KG1 (cell line): ENCODE measurements around the gene APP.
"Not testable (repeated sequence)": the region's sequence is repeated elsewhere in the genome, so short reads cannot be mapped to it uniquely, and the experiment has no call there.

Experiments
- DNase-seq: peaks from one replicate; lab custom pipeline; 2025; lab: John Stamatoyannopoulos, UW

Gene APP

GRCh38 chr21:26067836-26068594 lies 102.6 kb downstream of the APP start:
- DNase-seq = no peak

- DNase-seq = no peak
Observed at GRCh38 chr21:26064506-26064905, 106.1 kb downstream of the APP start.

- DNase-seq = no peak
Observed at GRCh38 chr21:26061437-26061836, 109.1 kb downstream of the APP start.

GRCh38 chr21:26060335-26061115 lies 110.0 kb downstream of the APP start:
- DNase-seq = no peak

- DNase-seq = no peak
Observed at GRCh38 chr21:26057477-26058170, 112.9 kb downstream of the APP start.

GRCh38 chr21:26055841-26056264 lies 114.7 kb downstream of the APP start:
- DNase-seq = no peak

GRCh38 chr21:26055010-26055409 lies 115.6 kb downstream of the APP start:
- DNase-seq = no peak

GRCh38 chr21:26052057-26052456 lies 118.5 kb downstream of the APP start:
- no peak for DNase-seq

- no peak for DNase-seq
Observed at GRCh38 chr21:26050857-26051256, 119.7 kb downstream of the APP start.

- no peak for DNase-seq
Observed at GRCh38 chr21:26049803-26050202, 120.8 kb downstream of the APP start.

- no peak for DNase-seq
Observed at GRCh38 chr21:26047279-26047967, 123.1 kb downstream of the APP start.

- DNase-seq = no peak
Observed at GRCh38 chr21:26043891-26044290, 126.7 kb downstream of the APP start.

GRCh38 chr21:26042181-26042876 lies 128.2 kb downstream of the APP start:
- DNase-seq = no peak

- DNase-seq = no peak
Observed at GRCh38 chr21:26041431-26042180, 129.0 kb downstream of the APP start.

GRCh38 chr21:26036916-26037315 lies 133.7 kb downstream of the APP start:
- DNase-seq = no peak

- no peak for DNase-seq
Observed at GRCh38 chr21:26032263-26032662, 138.3 kb downstream of the APP start.

GRCh38 chr21:26028183-26028582 lies 142.4 kb downstream of the APP start:
- no peak for DNase-seq

- DNase-seq = no peak
Observed at GRCh38 chr21:26027696-26028095, 142.9 kb downstream of the APP start.

- DNase-seq = no peak
Observed at GRCh38 chr21:26025536-26026512, 144.7 kb downstream of the APP start.

GRCh38 chr21:26023406-26023805 lies 147.2 kb downstream of the APP start:
- not testable (repeated sequence) for DNase-seq
